NCI-H2196 treated with DMSO at 0.1 percent for 48 hours (cell line): ENCODE measurements around the gene ZSWIM6.

Experiments used
- DNase-seq: peaks from one replicate; lab custom pipeline; 2025; ENCODE audit not compliant: unreplicated experiment; lab: John Stamatoyannopoulos, UW

The ZSWIM6 gene

DNA sequence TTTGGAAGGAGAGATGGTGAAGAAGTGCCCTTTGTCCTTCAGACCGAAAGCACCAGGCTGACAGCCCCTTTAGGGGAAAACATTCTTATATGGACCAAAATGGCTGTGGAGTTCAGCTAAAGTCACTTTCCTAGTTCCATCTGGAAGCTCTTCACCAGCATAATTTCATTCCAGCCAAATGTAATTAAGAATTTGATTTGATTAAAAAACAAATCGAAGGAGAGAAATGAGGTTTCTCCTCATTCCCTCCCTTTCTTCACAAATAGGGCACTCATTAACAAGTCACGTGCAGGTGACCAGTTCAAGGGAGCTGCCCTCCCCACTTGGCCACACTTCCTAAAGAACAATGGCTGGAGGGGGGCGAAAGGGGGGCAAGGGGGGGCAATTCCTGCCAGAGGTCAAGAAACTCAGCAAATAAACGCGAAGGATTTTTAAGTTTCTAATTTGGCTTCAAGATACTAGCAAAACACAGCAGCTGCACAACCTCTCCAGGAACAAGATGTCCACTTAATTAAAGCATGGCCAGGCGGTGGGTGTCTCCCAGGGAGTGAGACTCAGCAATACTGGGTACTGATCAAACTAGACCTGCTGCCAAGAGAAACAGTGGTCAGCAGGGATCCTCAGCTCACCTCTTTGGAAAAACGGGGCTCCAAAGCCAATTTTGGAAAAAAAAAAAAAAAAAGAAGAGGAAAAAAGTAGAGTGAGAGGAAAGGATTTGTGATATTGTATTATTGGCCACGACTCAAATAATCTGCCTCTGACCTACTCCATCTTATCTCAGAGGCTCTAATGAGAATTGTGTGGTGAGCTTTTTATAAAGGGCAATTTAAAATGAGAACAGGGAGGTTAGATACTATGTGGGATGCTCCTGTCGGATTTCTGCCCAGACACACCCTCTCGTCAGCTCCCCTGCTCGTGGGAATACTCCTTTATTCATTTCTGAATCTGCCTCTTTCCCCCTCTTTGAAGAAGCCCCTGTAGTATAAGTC lies 254.3 kb downstream of the ZSWIM6 start:
- DNase-seq: no peak

DNA sequence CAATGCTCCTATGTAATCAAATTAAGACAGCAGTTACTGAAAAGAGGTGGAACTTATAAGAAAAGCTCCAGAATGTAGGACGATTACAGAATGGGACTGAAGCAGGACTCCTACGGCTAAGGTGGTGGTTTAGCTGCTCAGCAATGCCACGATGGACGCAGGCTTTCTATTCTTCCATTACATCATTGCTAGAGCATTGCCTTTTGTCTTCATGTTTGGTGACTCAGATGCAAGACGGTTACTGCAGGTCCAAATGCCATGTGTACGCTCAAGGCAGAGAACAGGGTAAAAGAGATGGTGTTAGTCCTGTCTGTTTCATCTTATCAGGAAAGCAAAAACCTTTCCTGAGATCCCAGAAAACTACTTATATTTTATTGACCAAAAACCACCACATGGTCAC lies 255.1 kb downstream of the ZSWIM6 start:
- DNase-seq: no peak

DNA sequence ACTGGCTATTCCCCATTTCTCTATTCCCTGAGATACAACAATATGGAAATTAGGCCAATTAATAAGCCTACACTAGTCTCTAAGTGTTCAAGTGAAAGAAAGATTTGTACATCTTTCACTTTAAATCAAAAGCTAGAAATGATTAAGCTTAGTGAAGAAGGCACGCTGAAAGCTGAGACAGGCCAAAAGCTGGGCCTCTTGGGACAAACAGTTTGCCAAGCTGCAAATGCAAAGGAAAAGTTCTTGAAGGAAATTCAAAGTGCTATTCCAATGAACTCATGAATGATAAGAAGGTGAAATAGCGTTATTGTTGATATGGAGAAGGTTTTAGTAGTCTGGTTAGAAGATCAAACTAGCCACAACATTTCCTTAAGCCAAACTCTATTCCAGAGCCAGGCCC lies 256.2 kb downstream of the ZSWIM6 start:
- DNase-seq: no peak

DNA sequence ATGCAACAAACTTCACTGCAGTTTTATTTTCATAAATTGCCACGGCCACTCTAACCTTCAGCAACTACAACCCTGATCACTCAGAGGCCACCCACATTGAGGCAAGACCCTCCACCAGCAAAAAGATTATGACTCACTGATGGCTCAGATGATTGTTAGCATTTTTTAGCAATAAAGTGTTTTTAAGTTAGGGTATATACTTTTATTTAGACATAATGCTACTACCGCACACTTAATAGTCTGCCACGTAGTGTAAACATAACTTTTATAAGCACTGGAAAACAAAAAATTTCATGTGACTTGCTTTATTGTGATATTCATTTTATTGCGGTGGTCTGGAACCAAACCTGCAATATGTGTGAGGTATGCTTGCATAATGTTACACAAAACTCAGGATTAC lies 257.9 kb downstream of the ZSWIM6 start:
- DNase-seq: no peak

DNA sequence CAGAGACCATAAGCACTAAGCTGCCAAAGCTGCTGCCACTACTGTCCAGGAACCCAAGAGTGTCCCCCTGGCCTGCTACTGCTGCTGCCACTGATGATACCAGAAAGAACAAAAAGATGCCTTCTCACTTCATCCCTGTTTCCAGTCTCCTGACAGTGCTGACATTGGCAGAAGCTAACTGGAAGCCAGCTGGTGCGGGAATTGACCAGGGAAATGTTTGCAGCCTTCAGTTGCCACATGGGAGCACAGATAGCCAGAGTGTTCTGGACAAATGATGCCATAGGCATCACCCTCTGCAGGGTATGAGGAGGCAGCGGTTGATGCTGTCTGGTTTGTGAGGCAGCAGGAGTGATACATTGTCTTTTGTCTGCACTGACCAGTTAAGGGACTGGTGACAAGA lies 258.4 kb downstream of the ZSWIM6 start:
- no peak for DNase-seq

DNA sequence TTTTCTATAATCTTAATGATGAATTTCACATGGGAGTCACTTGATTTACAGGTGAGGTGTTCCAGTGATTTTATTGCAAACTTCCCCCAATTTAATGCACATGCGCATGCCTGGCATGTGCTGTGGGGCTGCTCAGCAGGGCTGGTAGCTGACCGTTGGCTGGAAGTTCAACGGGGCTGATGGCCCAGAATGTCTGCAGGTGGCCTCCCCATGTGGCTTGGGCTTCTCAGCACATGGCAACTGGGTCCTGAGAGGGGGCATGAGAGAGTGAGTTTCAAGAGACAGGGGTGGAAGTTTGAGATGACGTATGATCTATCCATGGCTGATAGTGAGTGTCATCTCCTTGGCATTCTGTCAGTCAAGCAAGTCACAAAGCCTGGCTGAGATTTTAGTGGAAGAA lies 259.8 kb downstream of the ZSWIM6 start:
- no peak for DNase-seq

DNA sequence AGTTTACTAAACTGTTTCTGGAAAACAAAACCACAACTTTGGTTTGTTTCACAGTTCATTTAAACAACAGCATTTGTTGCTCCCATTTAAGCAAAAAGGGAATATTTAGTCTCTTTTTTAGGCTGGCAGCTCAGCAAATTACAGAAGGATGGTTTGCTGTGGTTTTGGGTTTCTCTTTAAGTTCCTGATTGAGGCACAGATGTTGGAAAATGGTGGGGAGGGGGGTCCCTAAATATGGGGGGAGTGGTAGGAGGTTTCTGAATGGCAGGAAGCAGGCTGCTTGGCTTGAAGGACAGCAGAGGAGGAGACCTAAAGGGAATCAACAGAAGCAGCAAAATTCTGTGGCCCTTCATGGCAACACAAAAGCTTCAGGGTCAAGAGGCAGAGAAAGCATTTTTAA lies 263.4 kb downstream of the ZSWIM6 start:
- no peak for DNase-seq
